Measurements from ENCODE around the gene CAMK2B.

Gene CAMK2B

GRCh38 chr7:44272456-44272855, 52.9 kb downstream of the CAMK2B start:
- no peak for TF ChIP-seq EZH2phosphoT487 (IDR thresholded peaks at IDR 0.05; ENCODE audit: borderline replicate concordance, low read length)
- no peak for TF ChIP-seq CTCF (IDR thresholded peaks at IDR 0.05; ENCODE audit: low read depth, low read length, poor library complexity, severe bottlenecking)
- Histone ChIP-seq H3K27me3 (ENCODE audit: control insufficient read depth, low read length) (peaks cover 4% of the 10 kb centered on the region; the same call in 1 of the 2 replicates), H3K9me2 (replicated peaks; ENCODE audit: control insufficient read depth, low read length) (no peaks in the 10 kb centered on the region), H3F3A (ENCODE audit: control insufficient read depth, insufficient read depth) (no peaks in the 10 kb centered on the region), H3K79me2 (ENCODE audit: control insufficient read depth, low read length) (no peaks in the 10 kb centered on the region), H3K27ac (ENCODE audit: low read depth, low read length) (no peak overlapping the region), H4K20me1 (ENCODE audit: control insufficient read depth, insufficient read depth, low read depth, low read length) (no peaks in the 10 kb centered on the region), H3K4me2 (ENCODE audit: low read length) (no peak overlapping the region), H3K4me1 (ENCODE audit: control insufficient read depth, low read length) (no peaks in the 10 kb centered on the region), H3K9me3 (ENCODE audit: control insufficient read depth, insufficient read depth, low read length) (no peaks in the 10 kb centered on the region), H3K36me3 (ENCODE audit: control insufficient read depth, low read length) (no peaks in the 10 kb centered on the region), H3K4me3 (ENCODE audit: low read length) (no peak overlapping the region)

GRCh38 chr7:44269943-44270493, 55.4 kb downstream of the CAMK2B start:
- Histone ChIP-seq H3K9me3 (ENCODE audit: control insufficient read depth, insufficient read depth, low read length) (no peaks in the 10 kb centered on the region), H3K79me2 (ENCODE audit: control insufficient read depth, low read length) (no peaks in the 10 kb centered on the region), H3K36me3 (ENCODE audit: control insufficient read depth, low read length) (no peaks in the 10 kb centered on the region), H3F3A (ENCODE audit: control insufficient read depth, insufficient read depth) (no peaks in the 10 kb centered on the region), H4K20me1 (ENCODE audit: control insufficient read depth, insufficient read depth, low read depth, low read length) (no peaks in the 10 kb centered on the region), H3K27me3 (ENCODE audit: control insufficient read depth, low read length) (peaks cover 9% of the 10 kb centered on the region; the same call in 1 of the 2 replicates), H3K4me1 (ENCODE audit: control insufficient read depth, low read length) (no peaks in the 10 kb centered on the region), H3K4me2 (ENCODE audit: low read length) (no peak overlapping the region), H3K9me2 (replicated peaks; ENCODE audit: control insufficient read depth, low read length) (no peaks in the 10 kb centered on the region), H3K4me3 (ENCODE audit: low read length) (no peak overlapping the region), H3K27ac (ENCODE audit: low read depth, low read length) (no peak overlapping the region)
- no peak for TF ChIP-seq EZH2phosphoT487 (IDR thresholded peaks at IDR 0.05; ENCODE audit: borderline replicate concordance, low read length)
- TF ChIP-seq CTCF (IDR thresholded peaks at IDR 0.05; ENCODE audit: low read depth, low read length, poor library complexity, severe bottlenecking): no peak

GRCh38 chr7:44269417-44269816, 56.0 kb downstream of the CAMK2B start:
- Histone ChIP-seq H4K20me1 (ENCODE audit: control insufficient read depth, insufficient read depth, low read depth, low read length) (no peaks in the 10 kb centered on the region), H3K27me3 (ENCODE audit: control insufficient read depth, low read length) (peaks cover 10% of the 10 kb centered on the region; the same call in 1 of the 2 replicates), H3F3A (ENCODE audit: control insufficient read depth, insufficient read depth) (no peaks in the 10 kb centered on the region), H3K4me3 (ENCODE audit: low read length) (no peak overlapping the region), H3K27ac (ENCODE audit: low read depth, low read length) (no peak overlapping the region), H3K79me2 (ENCODE audit: control insufficient read depth, low read length) (no peaks in the 10 kb centered on the region), H3K4me1 (ENCODE audit: control insufficient read depth, low read length) (no peaks in the 10 kb centered on the region), H3K4me2 (ENCODE audit: low read length) (no peak overlapping the region), H3K9me3 (ENCODE audit: control insufficient read depth, insufficient read depth, low read length) (no peaks in the 10 kb centered on the region), H3K36me3 (ENCODE audit: control insufficient read depth, low read length) (no peaks in the 10 kb centered on the region), H3K9me2 (replicated peaks; ENCODE audit: control insufficient read depth, low read length) (no peaks in the 10 kb centered on the region)
- TF ChIP-seq CTCF (IDR thresholded peaks at IDR 0.05; ENCODE audit: low read depth, low read length, poor library complexity, severe bottlenecking) (no peak), EZH2phosphoT487 (IDR thresholded peaks at IDR 0.05; ENCODE audit: borderline replicate concordance, low read length) (no peak)
